Body of pancreas (tissue), 4 donors: ENCODE data around the gene RASL10A. TPM values are rescaled to one million over a fixed set of nuclear protein-coding genes. Genes with fewer than 3 reads are reported as not detected.
A peak's percentile ranks its signal among the peaks of the same experiment; 100 is the strongest.
"Not testable (repeated sequence)": the region's sequence is repeated elsewhere in the genome, so short reads cannot be mapped to it uniquely, and the experiment has no call there.

ENCODE experiments used
- ATAC-seq: fragments of 150-250 bp; one replicate; pipeline ENCODE4 v1.9.1; 2016
- DNase-seq, 4 donors: peaks; one replicate each; pipeline ENCODE4 v3.0.0-alpha.2; 2019
- H3K27ac ChIP-seq, 4 donors: fragments of 200-600 bp; sonication (generic); 1 replicate in 3 of 4; 2 replicates in 1 of 4; pipeline versions ENCODE4 v1.5.1 to v1.6.1; 2016 to 2019; ENCODE audit warnings: mild to moderate bottlenecking in 1 of 4, mixed read lengths in 1 of 4, moderate library complexity in 1 of 4
- H3K27me3 ChIP-seq, 2 donors: fragments of 200-600 bp; sonication (generic); one replicate each; pipeline ENCODE4 v1.6.0; 2016; ENCODE audit warnings: mild to moderate bottlenecking in 1 of 2
- H3K36me3 ChIP-seq, 2 donors: fragments of 200-600 bp; sonication (generic); replicated peaks in 1 of 2; 2 replicates each; pipeline ENCODE4 v1.5.1; 2016; ENCODE audit warnings: low read depth in 2 of 2; ENCODE audit not compliant: insufficient read depth in 1 of 2
- H3K4me1 ChIP-seq: fragments of 200-600 bp; sonication (generic); one replicate; pipeline ENCODE4 v1.6.0; 2016
- H3K4me3 ChIP-seq, 2 donors: fragments of 200-600 bp; sonication (generic); 1 replicate in 1 of 2; 2 replicates in 1 of 2; pipeline ENCODE4 v1.5.1; 2016 to 2019
- H3K9me3 ChIP-seq, 3 donors: fragments of 200-600 bp; sonication (generic); 1 replicate in 2 of 3; 2 replicates in 1 of 3; pipeline ENCODE4 v1.5.1; 2016
- CTCF ChIP-seq, 7 experiments: fragments of 450-650 bp in 4 of 7; fragments of 200-600 bp in 3 of 7; sonication (generic) in 3 of 7; IDR thresholded peaks; one replicate each; pipeline ENCODE4 v1.5.1; 2016 to 2019; ENCODE audit warnings: antibody characterized with exemption in 7 of 7
- POLR2A ChIP-seq, 3 donors: fragments of 450-650 bp; IDR thresholded peaks; one replicate each; pipeline ENCODE4 v1.6.1; 2016; ENCODE audit warnings: antibody characterized with exemption in 3 of 3, mild to moderate bottlenecking in 2 of 3
- WGBS, 2 donors: methylation state at CpG; one replicate each; pipeline ENCODE4 v1.1.5; 2017; 5-methylcytosine and 5-hydroxymethylcytosine counted together
- intact Hi-C: fragments of 100-400 bp; cut with DNase I; formaldehyde crosslinking; loops from one replicate; pipeline ENCODE4 v1.15.1; 2023
- total RNA-seq, 2 donors: library from RNA; depleted of rRNA; stranded (reverse); fragments of >200 nt; gene quantifications; one replicate each; pipeline ENCODE4 v1.1.0, GENCODE V29; 2016

RASL10A gene
- total RNA-seq, 2 donors from 2014 or later: 0.78 TPM; not detected in 1

- no peaks in the 10 kb centered on the region for H3K9me3 ChIP-seq
- ATAC-seq: no peak
Measured at GRCh38 chr22:29346659-29347058, 31.2 kb upstream of the RASL10A start.

GRCh38 chr22:29345932-29346331, 30.4 kb upstream of the RASL10A start:
- no peak for ATAC-seq

More at GRCh38 chr22:29346659-29347058, 31.2 kb upstream of the RASL10A start:
- Histone ChIP-seq H3K36me3 (peaks cover 0 to 19% of the 10 kb centered on the region in 2 donors), H3K27ac (peak overlapping the region in 1 of 4 donors; percentile 25), H3K4me1 (peaks cover 37% of the 10 kb centered on the region), H3K27me3 (no peaks in the 10 kb centered on the region), H3K4me3 (no peak overlapping the region)
- intact Hi-C loops: no loop called here
- peak in 1 of 4 donors; percentile 54 for DNase-seq
- TF ChIP-seq POLR2A (IDR thresholded peaks at IDR 0.05) (no peak), CTCF (IDR thresholded peaks at IDR 0.05) (no peak)
- WGBS, 2 donors: 69 to 74% methylated on average over 4 of the region's 4 CpGs

GRCh38 chr22:29344889-29345288, 29.4 kb upstream of the RASL10A start:
- ATAC-seq, H3K4me3 ChIP-seq, intact Hi-C loops, DNase-seq, H3K9me3 ChIP-seq, H3K27me3 ChIP-seq: not testable (repeated sequence)
- 77 to 78% methylated on average over 5 of the region's 5 CpGs for whole genome bisulfite sequencing, 2 donors
- Histone ChIP-seq H3K36me3 (peaks cover 0 to 21% of the 10 kb centered on the region in 2 donors), H3K4me1 (peaks cover 41% of the 10 kb centered on the region), H3K27ac (peak overlapping the region in 3 of 4 donors; percentile 29 to 76 (median 32))

More at GRCh38 chr22:29345932-29346331, 30.4 kb upstream of the RASL10A start:
- peaks cover 0 to 19% of the 10 kb centered on the region in 2 donors for H3K36me3 ChIP-seq
- peaks cover 40% of the 10 kb centered on the region for H3K4me1 ChIP-seq
- no peak overlapping the region for H3K4me3 ChIP-seq
- DNase-seq: no peak
- intact Hi-C loops: no loop called here
- no peaks in the 10 kb centered on the region for H3K27me3 ChIP-seq
- TF ChIP-seq POLR2A (IDR thresholded peaks at IDR 0.05) (no peak), CTCF (IDR thresholded peaks at IDR 0.05) (no peak)
- H3K9me3 ChIP-seq: no peaks in the 10 kb centered on the region
- no peak overlapping the region for H3K27ac ChIP-seq

- intact Hi-C loops: no loop called here
Measured at GRCh38 chr22:29344137-29344536, 28.6 kb upstream of the RASL10A start.

GRCh38 chr22:29343313-29343805, 27.9 kb upstream of the RASL10A start:
- TF ChIP-seq POLR2A (IDR thresholded peaks at IDR 0.05) (no peak), CTCF (IDR thresholded peaks at IDR 0.05) (no peak)
- H3K4me1 ChIP-seq: peaks cover 41% of the 10 kb centered on the region
- DNase-seq (peak; percentile 84 to 92 (median 90)), ATAC-seq (peak; percentile 76)
- WGBS, 2 donors: 46 to 90% methylated on average over 2 to 7 of the region's 7 CpGs
- H3K9me3 ChIP-seq: no peaks in the 10 kb centered on the region
- intact Hi-C loops: no loop called here
- H3K27me3 ChIP-seq: no peaks in the 10 kb centered on the region
- peak overlapping the region; percentile 56 to 85 (median 80) for H3K27ac ChIP-seq
- H3K4me3 ChIP-seq: no peak overlapping the region
- H3K36me3 ChIP-seq: peaks cover 0 to 19% of the 10 kb centered on the region in 2 donors

More at GRCh38 chr22:29344137-29344536, 28.6 kb upstream of the RASL10A start:
- H3K4me3 ChIP-seq: no peak overlapping the region
- no peak for TF ChIP-seq POLR2A (IDR thresholded peaks at IDR 0.05)
- TF ChIP-seq CTCF (IDR thresholded peaks at IDR 0.05): no peak
- H3K4me1 ChIP-seq: peaks cover 41% of the 10 kb centered on the region
- peak overlapping the region in 3 of 4 donors; percentile 56 to 85 (median 76) for H3K27ac ChIP-seq
- no peaks in the 10 kb centered on the region for H3K27me3 ChIP-seq
- DNase-seq (peak; percentile 85 to 94 (median 91)), ATAC-seq (peak; percentile 79)
- no peaks in the 10 kb centered on the region for H3K9me3 ChIP-seq
- peaks cover 0 to 20% of the 10 kb centered on the region in 2 donors for H3K36me3 ChIP-seq
- 14 to 17% methylated on average over 5 of the region's 5 CpGs for WGBS, 2 donors
